BLaER1 treated with 17β-estradiol and CSF1 and Interleukin-3, amounts not matched to agents 10 nM and 100 nM (cell line): ENCODE measurements around the gene KCNN3.

Experiments used
- H3K27ac ChIP-seq, 11 experiments: shearing (Covaris generic); formaldehyde crosslinking; 2 replicates each; pipeline ENCODE4 v1.8.1; 2022
- H3K27me3 ChIP-seq, 11 experiments: shearing (Covaris generic); formaldehyde crosslinking; 2 replicates each; pipeline ENCODE4 v1.8.1; 2022
- H3K36me3 ChIP-seq, 11 experiments: shearing (Covaris generic); formaldehyde crosslinking; 2 replicates each; pipeline ENCODE4 v1.8.1; 2022
- H3K4me1 ChIP-seq, 10 experiments: shearing (Covaris generic); formaldehyde crosslinking; 2 replicates each; pipeline ENCODE4 v1.8.1; 2022
- H3K4me2 ChIP-seq, 11 experiments: shearing (Covaris generic); formaldehyde crosslinking; 2 replicates each; pipeline ENCODE4 v1.8.1; 2022
- H3K4me3 ChIP-seq, 10 experiments: shearing (Covaris generic); formaldehyde crosslinking; 2 replicates each; pipeline ENCODE4 v1.8.1; 2022
- H3K9ac ChIP-seq, 11 experiments: shearing (Covaris generic); formaldehyde crosslinking; 2 replicates each; pipeline ENCODE4 v1.8.1; 2022
- H3K9me3 ChIP-seq, 11 experiments: shearing (Covaris generic); formaldehyde crosslinking; replicated peaks in 1 of 11; 2 replicates each; pipeline ENCODE4 v1.8.1; 2022
- H4K20me1 ChIP-seq, 11 experiments: shearing (Covaris generic); formaldehyde crosslinking; 2 replicates each; pipeline ENCODE4 v1.8.1; 2022
- Cebpa-rat ChIP-seq, 11 experiments: shearing (Covaris generic); IDR thresholded peaks; 2 replicates each; pipeline ENCODE4 v1.8.1; 2022

Gene KCNN3

GRCh38 chr1:154707901-154708463 lies 162.1 kb downstream of the KCNN3 start:
- Histone ChIP-seq H3K27ac (no peak overlapping the region), H3K27me3 (no peaks in the 10 kb centered on the region), H3K36me3 (no peaks in the 10 kb centered on the region), H3K4me3 (no peak overlapping the region), H4K20me1 (no peaks in the 10 kb centered on the region), H3K4me1 (peaks cover 0 to 22% (median 18%) of the 10 kb centered on the region in 10 experiments; a peak in 15 of 20 replicates), H3K9ac (no peak overlapping the region), H3K9me3 (no peaks in the 10 kb centered on the region), H3K4me2 (no peak overlapping the region)
- no peak for TF ChIP-seq Cebpa-rat (IDR thresholded peaks at IDR 0.05)

- no peak overlapping the region for H3K4me3 ChIP-seq
- H3K4me1 ChIP-seq, result peaks cover 0 to 15% (median 11%) of the 10 kb centered on the region in 10 experiments; a peak in 15 of 20 replicates
- TF ChIP-seq Cebpa-rat (IDR thresholded peaks at IDR 0.05), result no peak
- H3K36me3 ChIP-seq, result no peaks in the 10 kb centered on the region
- H3K4me2 ChIP-seq, result no peak overlapping the region
- H3K27ac ChIP-seq, result no peak overlapping the region
- H3K27me3 ChIP-seq, result no peaks in the 10 kb centered on the region
- no peaks in the 10 kb centered on the region for H4K20me1 ChIP-seq
- H3K9ac ChIP-seq, result no peak overlapping the region
- H3K9me3 ChIP-seq, result no peaks in the 10 kb centered on the region
Measured at GRCh38 chr1:154706851-154707250, 163.2 kb downstream of the KCNN3 start.

- Histone ChIP-seq H3K36me3 (no peaks in the 10 kb centered on the region), H3K27me3 (no peaks in the 10 kb centered on the region), H3K27ac (no peak overlapping the region), H3K4me1 (peaks cover 0 to 10% (median 6%) of the 10 kb centered on the region in 10 experiments; a peak in 12 of 20 replicates), H4K20me1 (no peaks in the 10 kb centered on the region), H3K4me3 (no peak overlapping the region), H3K9ac (no peak overlapping the region), H3K9me3 (no peaks in the 10 kb centered on the region), H3K4me2 (no peak overlapping the region)
- TF ChIP-seq Cebpa-rat (IDR thresholded peaks at IDR 0.05), result no peak
Measured at GRCh38 chr1:154705544-154705943, 164.5 kb downstream of the KCNN3 start.

- H3K36me3 ChIP-seq, result no peaks in the 10 kb centered on the region
- H3K9ac ChIP-seq, result no peak overlapping the region
- no peaks in the 10 kb centered on the region; a peak in 1 of 20 replicates for H3K4me1 ChIP-seq
- H3K27me3 ChIP-seq, result no peaks in the 10 kb centered on the region
- TF ChIP-seq Cebpa-rat (IDR thresholded peaks at IDR 0.05), result no peak
- no peaks in the 10 kb centered on the region for H4K20me1 ChIP-seq
- H3K9me3 ChIP-seq, result no peaks in the 10 kb centered on the region
- H3K4me2 ChIP-seq, result no peak overlapping the region
- H3K27ac ChIP-seq, result no peak overlapping the region
- H3K4me3 ChIP-seq, result no peak overlapping the region
Measured at GRCh38 chr1:154703170-154703569, 166.9 kb downstream of the KCNN3 start.

GRCh38 chr1:154698320-154699096 lies 171.6 kb downstream of the KCNN3 start:
- H3K4me2 ChIP-seq, result no peak overlapping the region
- H3K36me3 ChIP-seq, result no peaks in the 10 kb centered on the region
- no peak overlapping the region for H3K9ac ChIP-seq
- H3K27ac ChIP-seq, result no peak overlapping the region
- no peaks in the 10 kb centered on the region for H4K20me1 ChIP-seq
- H3K4me1 ChIP-seq, result peaks cover 0 to 13% (median 3%) of the 10 kb centered on the region in 10 experiments; a peak in 8 of 20 replicates
- H3K27me3 ChIP-seq, result no peaks in the 10 kb centered on the region
- H3K4me3 ChIP-seq, result no peak overlapping the region
- no peak for TF ChIP-seq Cebpa-rat (IDR thresholded peaks at IDR 0.05)
- no peaks in the 10 kb centered on the region for H3K9me3 ChIP-seq

- no peak overlapping the region for H3K27ac ChIP-seq
- H3K4me3 ChIP-seq, result no peak overlapping the region
- peaks cover 0 to 13% (median 3%) of the 10 kb centered on the region in 10 experiments; a peak in 8 of 20 replicates for H3K4me1 ChIP-seq
- no peaks in the 10 kb centered on the region for H3K36me3 ChIP-seq
- TF ChIP-seq Cebpa-rat (IDR thresholded peaks at IDR 0.05), result no peak
- H4K20me1 ChIP-seq, result no peaks in the 10 kb centered on the region
- peak overlapping the region in 3 of 11 experiments; percentile 27 to 50 (median 36); a peak in 6 of 22 replicates for H3K4me2 ChIP-seq
- H3K9ac ChIP-seq, result no peak overlapping the region
- H3K9me3 ChIP-seq, result no peaks in the 10 kb centered on the region
- H3K27me3 ChIP-seq, result no peaks in the 10 kb centered on the region
Measured at GRCh38 chr1:154697710-154698109, 172.4 kb downstream of the KCNN3 start.

- peak overlapping the region in 2 of 11 experiments; percentile 36 to 50; a peak in 3 of 22 replicates for H3K4me2 ChIP-seq
- H3K27me3 ChIP-seq, result no peaks in the 10 kb centered on the region
- no peak overlapping the region for H3K9ac ChIP-seq
- H4K20me1 ChIP-seq, result no peaks in the 10 kb centered on the region
- H3K9me3 ChIP-seq, result no peaks in the 10 kb centered on the region
- no peak for TF ChIP-seq Cebpa-rat (IDR thresholded peaks at IDR 0.05)
- no peak overlapping the region for H3K27ac ChIP-seq
- H3K4me3 ChIP-seq, result no peak overlapping the region
- peaks cover 0 to 13% (median 3%) of the 10 kb centered on the region in 10 experiments; a peak in 8 of 20 replicates for H3K4me1 ChIP-seq
- no peaks in the 10 kb centered on the region for H3K36me3 ChIP-seq
Measured at GRCh38 chr1:154696456-154696855, 173.6 kb downstream of the KCNN3 start.

- Histone ChIP-seq H3K9me3 (no peaks in the 10 kb centered on the region), H3K4me1 (peaks cover 0 to 13% (median 3%) of the 10 kb centered on the region in 10 experiments; a peak in 8 of 20 replicates), H3K27me3 (no peaks in the 10 kb centered on the region), H3K36me3 (no peaks in the 10 kb centered on the region), H3K9ac (no peak overlapping the region), H4K20me1 (no peaks in the 10 kb centered on the region), H3K4me3 (no peak overlapping the region), H3K4me2 (no peak overlapping the region), H3K27ac (no peak overlapping the region)
- TF ChIP-seq Cebpa-rat (IDR thresholded peaks at IDR 0.05), result no peak
Measured at GRCh38 chr1:154695985-154696384, 174.1 kb downstream of the KCNN3 start.

- no peaks in the 10 kb centered on the region for H3K36me3 ChIP-seq
- no peak overlapping the region for H3K9ac ChIP-seq
- H3K4me1 ChIP-seq, result peaks cover 0 to 13% (median 3%) of the 10 kb centered on the region in 10 experiments; a peak in 8 of 20 replicates
- no peak for TF ChIP-seq Cebpa-rat (IDR thresholded peaks at IDR 0.05)
- H3K9me3 ChIP-seq, result no peaks in the 10 kb centered on the region
- no peak overlapping the region for H3K4me2 ChIP-seq
- H3K27ac ChIP-seq, result no peak overlapping the region
- no peak overlapping the region for H3K4me3 ChIP-seq
- no peaks in the 10 kb centered on the region for H3K27me3 ChIP-seq
- no peaks in the 10 kb centered on the region for H4K20me1 ChIP-seq
Measured at GRCh38 chr1:154694995-154695394, 175.1 kb downstream of the KCNN3 start.
